ENCODE results near the gene DAPL1. TPM values are rescaled to one million over a fixed set of nuclear protein-coding genes. Genes with fewer than 3 reads are reported as not detected.

The DAPL1 gene
- total and polyA plus RNA-seq, 8 donors: 1.4 to 138 TPM; not detected in 6

DNA sequence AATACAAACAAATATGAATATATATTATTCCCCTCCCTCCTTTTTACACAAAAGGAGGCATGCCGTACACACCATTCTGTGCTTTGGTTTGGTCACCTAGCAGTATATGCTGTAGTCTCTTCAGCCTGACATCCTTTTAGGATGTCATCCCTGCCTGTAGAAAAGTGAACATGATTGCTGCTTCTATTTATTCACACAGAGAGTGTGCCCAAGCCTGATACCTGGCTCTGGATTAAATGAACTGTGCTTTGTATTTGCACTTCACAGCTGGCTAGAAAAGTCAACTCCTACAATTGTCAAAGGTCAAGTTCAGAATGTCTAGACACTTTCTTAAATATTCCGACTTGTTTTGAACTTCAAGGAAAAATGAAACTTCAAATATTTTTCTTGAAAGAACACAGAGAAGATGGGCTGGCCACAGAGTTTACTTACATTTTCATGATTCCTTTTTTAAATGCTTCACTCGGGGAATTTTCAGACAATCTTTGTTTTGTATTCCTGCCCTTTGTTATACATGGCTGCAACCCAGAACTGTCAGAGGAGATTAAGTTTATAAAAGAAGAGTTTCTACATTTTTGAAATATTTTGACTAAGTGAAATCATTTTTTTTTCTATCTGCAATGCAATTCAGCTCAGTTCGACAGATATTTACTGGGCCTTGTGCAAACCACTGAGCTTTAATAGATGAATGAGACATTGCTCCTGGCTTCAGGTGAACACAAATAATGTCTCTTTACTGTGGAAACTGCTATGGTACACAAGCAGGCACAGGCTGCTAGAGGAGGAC, 33.5 kb downstream of the DAPL1 start:
- no peaks in the 10 kb centered on the region for H3K27me3 ChIP-seq
- H3K4me3 ChIP-seq: no peak overlapping the region
- WGBS, 5 donors: 36 to 44% (median 44%) methylated on average over 4 of the region's 4 CpGs
- H3K9me3 ChIP-seq: no peaks in the 10 kb centered on the region
- TF ChIP-seq POLR2A (IDR thresholded peaks at IDR 0.05) (no peak), POLR2AphosphoS5 (IDR thresholded peaks at IDR 0.05) (no peak), EP300 (IDR thresholded peaks at IDR 0.05) (no peak)
- TF ChIP-seq, protein P1, sequence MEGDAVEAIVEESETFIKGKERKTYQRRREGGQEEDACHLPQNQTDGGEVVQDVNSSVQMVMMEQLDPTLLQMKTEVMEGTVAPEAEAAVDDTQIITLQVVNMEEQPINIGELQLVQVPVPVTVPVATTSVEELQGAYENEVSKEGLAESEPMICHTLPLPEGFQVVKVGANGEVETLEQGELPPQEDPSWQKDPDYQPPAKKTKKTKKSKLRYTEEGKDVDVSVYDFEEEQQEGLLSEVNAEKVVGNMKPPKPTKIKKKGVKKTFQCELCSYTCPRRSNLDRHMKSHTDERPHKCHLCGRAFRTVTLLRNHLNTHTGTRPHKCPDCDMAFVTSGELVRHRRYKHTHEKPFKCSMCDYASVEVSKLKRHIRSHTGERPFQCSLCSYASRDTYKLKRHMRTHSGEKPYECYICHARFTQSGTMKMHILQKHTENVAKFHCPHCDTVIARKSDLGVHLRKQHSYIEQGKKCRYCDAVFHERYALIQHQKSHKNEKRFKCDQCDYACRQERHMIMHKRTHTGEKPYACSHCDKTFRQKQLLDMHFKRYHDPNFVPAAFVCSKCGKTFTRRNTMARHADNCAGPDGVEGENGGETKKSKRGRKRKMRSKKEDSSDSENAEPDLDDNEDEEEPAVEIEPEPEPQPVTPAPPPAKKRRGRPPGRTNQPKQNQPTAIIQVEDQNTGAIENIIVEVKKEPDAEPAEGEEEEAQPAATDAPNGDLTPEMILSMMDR (IDR thresholded peaks at IDR 0.05): no peak
- no peaks in the 10 kb centered on the region for H3K36me3 ChIP-seq
- DNase-seq: peak in 1 of 2 donors; percentile 50
- intact Hi-C loops (cut with DNase I; ENCODE audit: low total_unique reads): no loop called here
- H3K27ac ChIP-seq: no peak overlapping the region
- H3K4me1 ChIP-seq: peaks cover 0 to 17% (median 5%) of the 10 kb centered on the region in 4 donors

DNA sequence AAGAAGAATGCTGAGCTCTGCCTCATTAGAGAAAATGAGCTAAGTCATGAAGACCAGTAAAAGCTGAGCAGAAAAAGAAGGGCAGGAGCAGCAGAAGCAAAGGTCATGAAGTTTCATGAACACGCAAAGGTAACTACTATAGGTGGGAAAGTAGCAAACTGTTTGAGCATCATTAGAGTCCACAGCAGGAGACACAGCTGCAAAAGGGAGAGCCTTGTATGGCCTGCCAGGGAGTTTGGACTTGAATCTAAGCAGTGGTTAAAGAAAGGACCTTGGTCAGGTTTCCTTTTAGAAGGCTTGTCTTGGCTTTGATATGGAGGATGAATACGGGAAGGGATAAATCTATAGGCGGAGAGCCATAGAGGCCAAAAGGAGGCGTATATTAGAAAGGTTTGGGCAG, 34.0 kb downstream of the DAPL1 start:
- no peaks in the 10 kb centered on the region for H3K36me3 ChIP-seq
- peaks cover 0 to 17% (median 5%) of the 10 kb centered on the region in 4 donors for H3K4me1 ChIP-seq
- H3K9me3 ChIP-seq: no peaks in the 10 kb centered on the region
- H3K27ac ChIP-seq: no peak overlapping the region
- no peaks in the 10 kb centered on the region for H3K27me3 ChIP-seq
- no peak overlapping the region for H3K4me3 ChIP-seq
- 88 to 94% (median 90%) methylated on average over 4 of the region's 4 CpGs for WGBS, 5 donors
- intact Hi-C loops (cut with DNase I; ENCODE audit: low total_unique reads): no loop called here
- TF ChIP-seq, protein P1 (IDR thresholded peaks at IDR 0.05): no peak
- TF ChIP-seq POLR2AphosphoS5 (IDR thresholded peaks at IDR 0.05) (no peak), EP300 (IDR thresholded peaks at IDR 0.05) (no peak), POLR2A (IDR thresholded peaks at IDR 0.05) (no peak)
- DNase-seq: no peak

DNA sequence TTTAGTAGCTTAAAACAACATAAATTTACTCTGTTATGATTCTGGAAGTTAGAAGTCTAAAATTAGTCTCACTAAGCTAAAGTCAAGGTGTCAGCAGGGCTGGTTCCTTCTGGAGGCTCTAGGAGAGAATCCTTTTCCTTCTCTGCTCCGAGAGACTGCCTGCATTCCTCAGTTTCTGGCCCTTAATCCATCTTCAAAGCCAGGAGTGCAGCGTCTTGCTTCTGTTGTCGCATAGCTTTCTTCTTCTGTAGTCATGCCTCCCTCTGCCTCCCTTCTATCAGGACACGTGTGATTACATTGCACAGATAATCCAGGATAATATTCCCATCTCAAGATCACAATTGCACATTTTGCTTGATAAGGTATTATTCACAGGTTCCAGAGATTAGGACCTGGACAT, 35.1 kb downstream of the DAPL1 start:
- H3K4me1 ChIP-seq: peaks cover 0 to 17% (median 5%) of the 10 kb centered on the region in 4 donors
- H3K27me3 ChIP-seq: no peaks in the 10 kb centered on the region
- H3K36me3 ChIP-seq: no peaks in the 10 kb centered on the region
- intact Hi-C loops (cut with DNase I; ENCODE audit: low total_unique reads): no loop called here
- H3K4me3 ChIP-seq: no peak overlapping the region
- TF ChIP-seq POLR2AphosphoS5 (IDR thresholded peaks at IDR 0.05): no peak
- DNase-seq: no peak
- no peak overlapping the region for H3K27ac ChIP-seq
- WGBS, 5 donors: 87 to 95% (median 89%) methylated on average over 4 of the region's 4 CpGs
- no peaks in the 10 kb centered on the region for H3K9me3 ChIP-seq

DNA sequence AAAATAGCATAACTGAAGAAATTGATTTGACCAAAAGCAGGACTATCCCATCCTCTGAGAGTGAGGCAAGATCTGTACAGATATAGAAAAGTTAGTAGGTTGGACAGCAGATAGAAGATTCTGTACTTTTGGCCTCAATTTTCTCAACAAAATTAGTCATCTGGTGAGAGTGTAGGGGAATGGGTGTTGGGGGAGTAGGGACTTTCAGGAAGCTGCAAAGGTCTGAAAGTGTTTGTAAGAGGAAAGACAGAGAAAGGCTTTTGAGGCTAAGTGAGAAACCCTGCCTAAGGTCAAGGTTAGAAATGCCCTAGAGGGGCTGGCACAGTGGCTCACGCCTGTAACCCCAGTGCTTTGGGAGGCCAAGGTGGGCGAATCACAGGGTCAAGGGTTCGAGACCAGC, 40.3 kb downstream of the DAPL1 start:
- intact Hi-C loops (cut with DNase I; ENCODE audit: low total_unique reads): no loop called here
- H3K27me3 ChIP-seq: no peaks in the 10 kb centered on the region
- no peaks in the 10 kb centered on the region for H3K36me3 ChIP-seq
- no peaks in the 10 kb centered on the region for H3K4me1 ChIP-seq
- 86 to 96% (median 87%) methylated on average over 3 of the region's 3 CpGs for WGBS, 5 donors
- no peak for DNase-seq
- no peak overlapping the region for H3K27ac ChIP-seq
- H3K9me3 ChIP-seq: no peaks in the 10 kb centered on the region
- TF ChIP-seq POLR2AphosphoS5 (IDR thresholded peaks at IDR 0.05) (no peak), POLR2A (IDR thresholded peaks at IDR 0.05) (no peak)
- TF ChIP-seq, protein P1 (IDR thresholded peaks at IDR 0.05): no peak
- no peak overlapping the region for H3K4me3 ChIP-seq

DNA sequence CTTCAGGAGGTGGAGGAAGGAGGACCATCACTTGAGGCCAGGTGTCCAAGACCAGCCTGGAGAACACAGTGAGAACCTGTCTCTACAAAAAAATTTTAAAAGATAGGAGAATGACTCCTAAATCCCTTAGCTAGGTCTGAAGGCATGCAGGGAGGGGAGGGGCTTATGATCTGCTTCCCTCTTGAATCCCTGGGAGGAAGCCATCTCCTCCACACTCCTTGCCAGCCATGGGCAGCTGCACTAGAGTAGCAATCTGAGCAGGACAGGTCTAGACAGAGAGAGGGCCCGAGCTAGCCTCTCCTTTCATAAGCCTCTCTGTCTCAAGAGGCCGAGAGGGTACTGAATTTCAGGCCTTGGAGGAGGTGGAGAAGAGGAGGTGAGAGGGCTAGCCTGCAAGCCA, 42.5 kb downstream of the DAPL1 start:
- DNase-seq: no peak
- peaks cover 0 to 13% (median 10%) of the 10 kb centered on the region in 4 donors for H3K4me1 ChIP-seq
- intact Hi-C loops (cut with DNase I; ENCODE audit: low total_unique reads): no loop called here
- TF ChIP-seq EP300 (IDR thresholded peaks at IDR 0.05) (no peak), POLR2AphosphoS5 (IDR thresholded peaks at IDR 0.05) (no peak), POLR2A (IDR thresholded peaks at IDR 0.05) (no peak)
- TF ChIP-seq, protein P1 (IDR thresholded peaks at IDR 0.05): no peak
- H3K9me3 ChIP-seq: no peaks in the 10 kb centered on the region
- no peaks in the 10 kb centered on the region for H3K27me3 ChIP-seq
- H3K27ac ChIP-seq: no peak overlapping the region
- H3K36me3 ChIP-seq: no peaks in the 10 kb centered on the region
- 63 to 85% (median 77%) methylated on average over 2 of the region's 2 CpGs for WGBS, 5 donors
- H3K4me3 ChIP-seq: no peak overlapping the region

Measured in stomach (tissue), 9 donors.